Skeletal muscle satellite cell (primary cell): ENCODE measurements around the gene DTX1.

ENCODE experiments used
- H3K27me3 ChIP-seq: 2 replicates; pipeline ENCODE4 v1.7.0; 2013; ENCODE audit warnings: low read length; ENCODE audit not compliant: control insufficient read depth, insufficient read depth
- H3K36me3 ChIP-seq: 2 replicates; pipeline ENCODE4 v1.7.0; 2013; ENCODE audit warnings: mild to moderate bottlenecking, control low read depth, low read length; ENCODE audit not compliant: insufficient read depth
- H3K4me1 ChIP-seq: 2 replicates; pipeline ENCODE4 v1.7.0; 2013; ENCODE audit warnings: low read length; ENCODE audit not compliant: control insufficient read depth, insufficient read depth
- H3K4me2 ChIP-seq: 2 replicates; pipeline ENCODE4 v1.7.0; 2013; ENCODE audit warnings: mild to moderate bottlenecking, low read length
- H3K4me3 ChIP-seq: 2 replicates; pipeline ENCODE4 v1.7.0; 2013; ENCODE audit warnings: low read length
- H3K9ac ChIP-seq: 2 replicates; pipeline ENCODE4 v1.7.0; 2013; ENCODE audit warnings: mild to moderate bottlenecking, low read depth, low read length, moderate library complexity
- H3K9me3 ChIP-seq: replicated peaks from 2 replicates; pipeline ENCODE4 v1.7.0; 2013; ENCODE audit warnings: mild to moderate bottlenecking, control low read depth, low read length

Gene DTX1

GRCh38 chr12:113040722-113041171, 15.8 kb upstream of the DTX1 start:
- no peak overlapping the region for H3K4me3 ChIP-seq
- H3K9me3 ChIP-seq = no peaks in the 10 kb centered on the region
- peaks cover 12% of the 10 kb centered on the region for H3K4me1 ChIP-seq
- H3K36me3 ChIP-seq = no peaks in the 10 kb centered on the region
- H3K4me2 ChIP-seq = peak overlapping the region; percentile 44
- H3K9ac ChIP-seq = no peak overlapping the region
- peaks cover 7% of the 10 kb centered on the region for H3K27me3 ChIP-seq

DNA sequence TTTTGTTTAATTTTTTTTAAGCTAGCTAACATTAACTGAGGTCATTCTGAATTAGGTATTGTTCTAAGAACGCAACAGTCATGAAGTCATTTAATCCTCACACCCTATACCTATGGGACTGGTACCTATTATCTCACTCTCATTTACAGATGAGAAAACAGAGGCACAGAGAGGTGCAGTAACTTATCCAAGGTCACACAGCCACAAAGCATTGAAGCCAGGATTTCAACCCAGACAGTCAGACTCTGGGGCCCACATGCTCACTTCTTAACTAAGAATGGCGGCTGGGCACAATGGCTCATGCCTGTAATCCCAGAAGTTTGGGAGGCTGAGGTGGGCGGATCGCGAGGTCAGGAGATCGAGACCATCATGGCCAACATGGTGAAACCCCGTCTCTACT, 15.0 kb upstream of the DTX1 start:
- H3K9ac ChIP-seq = no peak overlapping the region
- H3K4me2 ChIP-seq = no peak overlapping the region
- peaks cover 12% of the 10 kb centered on the region for H3K4me1 ChIP-seq
- H3K4me3 ChIP-seq = no peak overlapping the region
- H3K9me3 ChIP-seq = no peaks in the 10 kb centered on the region
- H3K27me3 ChIP-seq = peaks cover 7% of the 10 kb centered on the region
- H3K36me3 ChIP-seq = no peaks in the 10 kb centered on the region

DNA sequence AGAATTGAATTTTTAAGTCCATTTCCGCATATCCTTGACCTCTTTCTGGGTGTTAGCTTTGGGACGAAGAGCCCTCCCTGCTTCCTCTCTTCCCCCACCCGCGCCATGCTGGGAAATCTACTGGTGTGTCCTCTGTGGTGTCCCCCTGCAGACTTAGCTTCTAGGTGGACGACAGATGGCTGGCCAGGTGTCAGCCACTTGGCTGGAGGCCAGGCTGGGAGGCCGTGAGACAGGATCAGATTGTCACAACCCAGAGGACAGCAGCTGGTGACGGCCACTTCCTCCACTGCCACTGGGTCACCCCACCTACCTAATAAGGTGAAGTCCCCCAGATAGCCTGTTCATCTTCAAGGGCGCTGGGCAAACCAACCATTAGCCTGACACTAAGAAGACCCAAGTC, 13.3 kb upstream of the DTX1 start:
- H3K4me2 ChIP-seq = no peak overlapping the region
- no peaks in the 10 kb centered on the region for H3K9me3 ChIP-seq
- peaks cover 7% of the 10 kb centered on the region for H3K27me3 ChIP-seq
- H3K4me1 ChIP-seq = peaks cover 12% of the 10 kb centered on the region
- H3K36me3 ChIP-seq = no peaks in the 10 kb centered on the region
- H3K4me3 ChIP-seq = no peak overlapping the region
- no peak overlapping the region for H3K9ac ChIP-seq

GRCh38 chr12:113044516-113044915, 12.0 kb upstream of the DTX1 start:
- no peaks in the 10 kb centered on the region for H3K36me3 ChIP-seq

GRCh38 chr12:113048716-113049127, 7.8 kb upstream of the DTX1 start:
- H3K4me2 ChIP-seq = no peak overlapping the region
- H3K9me3 ChIP-seq = no peaks in the 10 kb centered on the region
- H3K9ac ChIP-seq = no peak overlapping the region
- H3K27me3 ChIP-seq = peaks cover 26% of the 10 kb centered on the region
- no peaks in the 10 kb centered on the region for H3K36me3 ChIP-seq
- no peaks in the 10 kb centered on the region for H3K4me1 ChIP-seq
- H3K4me3 ChIP-seq = no peak overlapping the region

More at GRCh38 chr12:113044516-113044915, 12.0 kb upstream of the DTX1 start:
- Histone ChIP-seq H3K4me1 (peaks cover 12% of the 10 kb centered on the region), H3K4me2 (no peak overlapping the region), H3K4me3 (no peak overlapping the region), H3K27me3 (peaks cover 7% of the 10 kb centered on the region), H3K9me3 (no peaks in the 10 kb centered on the region), H3K9ac (no peak overlapping the region)

DNA sequence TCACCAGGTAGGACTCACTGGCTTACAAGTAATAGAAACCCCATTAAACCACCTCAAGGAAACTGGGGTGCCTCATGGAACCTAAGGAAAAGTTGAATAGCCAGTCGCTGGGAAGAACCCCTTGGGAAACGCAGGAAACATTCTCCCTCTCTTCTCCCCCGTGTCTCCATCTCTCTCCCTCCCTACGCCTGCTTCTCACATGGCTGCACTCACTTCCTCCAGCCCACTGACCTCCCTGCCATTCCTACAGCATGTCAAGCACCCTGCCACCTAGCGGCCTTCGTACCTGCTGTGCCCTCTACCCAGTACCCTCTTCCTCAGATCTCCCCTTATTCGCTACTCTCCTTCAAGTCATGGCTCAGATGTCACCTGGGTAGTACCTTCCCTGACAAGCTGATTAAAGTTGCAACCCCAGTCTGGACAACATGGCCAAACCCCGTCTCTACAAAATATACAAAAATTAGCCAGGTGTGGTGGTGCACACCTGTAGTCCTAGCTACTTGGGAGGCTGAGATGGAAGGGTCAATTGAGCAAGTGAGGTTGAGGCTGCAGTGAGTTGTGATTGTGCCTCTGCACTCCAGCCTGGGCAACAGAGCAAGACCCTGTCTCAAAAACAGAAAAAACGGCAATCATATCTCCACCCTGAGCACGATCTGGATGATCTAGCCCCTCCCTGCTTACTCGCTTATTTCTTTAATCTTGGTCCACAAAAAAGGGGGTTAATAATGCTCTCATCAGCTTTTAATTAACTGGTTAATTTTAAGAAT, 6.4 kb upstream of the DTX1 start:
- Histone ChIP-seq H3K36me3 (no peaks in the 10 kb centered on the region), H3K9me3 (no peaks in the 10 kb centered on the region), H3K27me3 (peaks cover 35% of the 10 kb centered on the region), H3K9ac (no peak overlapping the region), H3K4me1 (no peaks in the 10 kb centered on the region), H3K4me3 (no peak overlapping the region), H3K4me2 (no peak overlapping the region)

- peaks cover 39% of the 10 kb centered on the region for H3K27me3 ChIP-seq
- H3K9me3 ChIP-seq = no peaks in the 10 kb centered on the region
- no peak overlapping the region for H3K9ac ChIP-seq
- no peak overlapping the region for H3K4me2 ChIP-seq
- H3K4me1 ChIP-seq = no peaks in the 10 kb centered on the region
- no peaks in the 10 kb centered on the region for H3K36me3 ChIP-seq
- no peak overlapping the region for H3K4me3 ChIP-seq
Observed at GRCh38 chr12:113050795-113051194, 5.7 kb upstream of the DTX1 start.

DNA sequence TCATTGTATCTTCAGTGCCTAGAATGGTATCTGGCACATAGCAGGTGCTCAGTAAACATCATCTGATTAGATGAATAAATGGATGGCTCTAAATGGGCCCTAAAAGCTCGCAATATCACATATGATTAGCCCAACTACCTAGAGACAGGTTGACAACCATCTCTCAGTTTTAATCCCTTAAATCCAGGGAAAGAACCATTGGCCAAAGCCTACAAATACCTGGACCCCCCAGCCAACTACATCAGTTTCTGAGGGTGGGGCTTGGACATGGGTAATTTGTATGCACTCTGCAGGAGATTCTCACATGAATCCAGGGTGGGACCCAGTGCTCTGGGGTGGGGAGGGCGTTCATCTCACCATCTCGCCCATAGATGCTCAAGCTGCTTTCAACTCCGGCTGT, 4.8 kb upstream of the DTX1 start:
- Histone ChIP-seq H3K4me2 (no peak overlapping the region), H3K36me3 (no peaks in the 10 kb centered on the region), H3K4me1 (no peaks in the 10 kb centered on the region), H3K4me3 (no peak overlapping the region), H3K9me3 (no peaks in the 10 kb centered on the region), H3K9ac (no peak overlapping the region), H3K27me3 (peaks cover 46% of the 10 kb centered on the region)

DNA sequence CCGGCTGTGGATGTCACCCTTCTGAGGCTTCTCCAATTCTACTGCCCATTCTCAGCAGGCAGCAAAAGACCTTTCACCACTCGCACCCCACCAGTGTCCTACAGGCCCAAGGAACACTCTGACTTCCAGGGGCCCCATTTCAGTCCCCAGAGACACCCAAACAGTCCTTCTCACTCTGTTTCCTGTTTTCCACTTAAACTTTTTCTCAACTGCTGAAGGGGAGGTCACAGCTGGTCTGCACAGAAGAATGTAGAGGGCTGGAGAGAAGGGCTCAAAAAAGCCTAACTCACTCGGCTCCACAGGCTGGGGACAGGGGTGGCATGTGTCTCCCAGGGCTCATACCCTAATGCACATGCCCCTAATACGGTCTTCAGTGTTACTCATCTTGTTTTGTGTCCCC, 4.2 kb upstream of the DTX1 start:
- no peak overlapping the region for H3K9ac ChIP-seq
- no peak overlapping the region for H3K4me2 ChIP-seq
- no peaks in the 10 kb centered on the region for H3K9me3 ChIP-seq
- H3K4me1 ChIP-seq = no peaks in the 10 kb centered on the region
- H3K27me3 ChIP-seq = peaks cover 46% of the 10 kb centered on the region
- H3K4me3 ChIP-seq = no peak overlapping the region
- no peaks in the 10 kb centered on the region for H3K36me3 ChIP-seq

GRCh38 chr12:113054948-113055486, 1.5 kb upstream of the DTX1 start:
- no peak overlapping the region for H3K4me2 ChIP-seq
- H3K9me3 ChIP-seq = no peaks in the 10 kb centered on the region
- no peaks in the 10 kb centered on the region for H3K36me3 ChIP-seq
- no peak overlapping the region for H3K4me3 ChIP-seq
- peaks cover 66% of the 10 kb centered on the region for H3K27me3 ChIP-seq
- H3K4me1 ChIP-seq = no peaks in the 10 kb centered on the region
- no peak overlapping the region for H3K9ac ChIP-seq

- H3K9ac ChIP-seq = no peak overlapping the region
- no peaks in the 10 kb centered on the region for H3K4me1 ChIP-seq
- H3K27me3 ChIP-seq = peaks cover 69% of the 10 kb centered on the region
- no peaks in the 10 kb centered on the region for H3K36me3 ChIP-seq
- H3K4me2 ChIP-seq = no peak overlapping the region
- no peaks in the 10 kb centered on the region for H3K9me3 ChIP-seq
- no peak overlapping the region for H3K4me3 ChIP-seq
Observed at GRCh38 chr12:113055594-113056380, 743 bp upstream of the DTX1 start.
